DND-41 (cell line): ENCODE measurements around the gene GID8.

Experiments used
- ATAC-seq: fragments of 200-7000 bp; cut with Tn5 transposase; 3 replicates; pipeline ENCODE4 v1.9.1; 2021; ENCODE audit warnings: low read depth; ENCODE audit not compliant: insufficient read depth
- DNase-seq: peaks from one replicate; pipeline ENCODE4 v3.0.0-alpha.2; 2020
- H2AFZ ChIP-seq: 2 replicates; pipeline ENCODE4 v1.6.0; 2012; ENCODE audit warnings: low read depth, low read length
- H3K27ac ChIP-seq: 2 replicates; pipeline ENCODE4 v1.5.1; 2012; ENCODE audit warnings: low read length, inconsistent platforms
- H3K27me3 ChIP-seq: fragments of 200-600 bp; sonication (generic); 2 replicates; pipeline ENCODE4 v1.6.0; 2012; ENCODE audit warnings: low read length, mild to moderate bottlenecking, inconsistent platforms; ENCODE audit not compliant: insufficient read depth, poor library complexity
- H3K36me3 ChIP-seq: 2 replicates; pipeline ENCODE4 v1.5.1; 2012; ENCODE audit warnings: low read length, inconsistent platforms; ENCODE audit not compliant: insufficient read depth
- H3K4me1 ChIP-seq: 2 replicates; pipeline ENCODE4 v1.5.1; 2012; ENCODE audit warnings: mild to moderate bottlenecking, low read length; ENCODE audit not compliant: insufficient read depth
- H3K4me2 ChIP-seq: 2 replicates; pipeline ENCODE4 v1.6.0; 2012; ENCODE audit warnings: mild to moderate bottlenecking, moderate library complexity, low read length, inconsistent platforms; ENCODE audit not compliant: insufficient read depth
- H3K4me3 ChIP-seq, 2 experiments: fragments of 200-600 bp in 1 of 2; shearing (Covaris generic) in 1 of 2; 2 replicates each; pipeline ENCODE4 v1.5.1; 2012 to 2016; ENCODE audit warnings: inconsistent platforms in 2 of 2, low read length in 2 of 2, mild to moderate bottlenecking in 2 of 2, low read depth in 1 of 2, moderate library complexity in 1 of 2
- H3K79me2 ChIP-seq: 2 replicates; pipeline ENCODE4 v1.6.0; 2012; ENCODE audit warnings: low read length, inconsistent platforms; ENCODE audit not compliant: insufficient read depth
- H3K9ac ChIP-seq: 2 replicates; pipeline ENCODE4 v1.6.0; 2012; ENCODE audit warnings: low read depth, mild to moderate bottlenecking, inconsistent platforms, low read length, moderate library complexity
- H3K9me3 ChIP-seq: 2 replicates; pipeline ENCODE4 v1.5.1; 2012; ENCODE audit warnings: low read length, moderate library complexity, mild to moderate bottlenecking, inconsistent platforms; ENCODE audit not compliant: insufficient read depth, severe bottlenecking
- H4K20me1 ChIP-seq: 2 replicates; pipeline ENCODE4 v1.6.0; 2012; ENCODE audit warnings: low read length; ENCODE audit not compliant: insufficient read depth
- EZH2 ChIP-seq: IDR thresholded peaks from 3 replicates; pipeline ENCODE4 v1.6.1; 2012; ENCODE audit warnings: borderline replicate concordance, low read depth, mild to moderate bottlenecking, moderate library complexity, low read length, inconsistent platforms; ENCODE audit not compliant: severe bottlenecking
- TF ChIP-seq, protein P1 (sequence below): IDR thresholded peaks from 2 replicates; pipeline ENCODE4 v1.5.1; 2012; ENCODE audit warnings: borderline replicate concordance, low read length, moderate library complexity, mild to moderate bottlenecking; ENCODE audit not compliant: poor library complexity, severe bottlenecking; ENCODE audit errors: extremely low read depth

Gene GID8

DNA sequence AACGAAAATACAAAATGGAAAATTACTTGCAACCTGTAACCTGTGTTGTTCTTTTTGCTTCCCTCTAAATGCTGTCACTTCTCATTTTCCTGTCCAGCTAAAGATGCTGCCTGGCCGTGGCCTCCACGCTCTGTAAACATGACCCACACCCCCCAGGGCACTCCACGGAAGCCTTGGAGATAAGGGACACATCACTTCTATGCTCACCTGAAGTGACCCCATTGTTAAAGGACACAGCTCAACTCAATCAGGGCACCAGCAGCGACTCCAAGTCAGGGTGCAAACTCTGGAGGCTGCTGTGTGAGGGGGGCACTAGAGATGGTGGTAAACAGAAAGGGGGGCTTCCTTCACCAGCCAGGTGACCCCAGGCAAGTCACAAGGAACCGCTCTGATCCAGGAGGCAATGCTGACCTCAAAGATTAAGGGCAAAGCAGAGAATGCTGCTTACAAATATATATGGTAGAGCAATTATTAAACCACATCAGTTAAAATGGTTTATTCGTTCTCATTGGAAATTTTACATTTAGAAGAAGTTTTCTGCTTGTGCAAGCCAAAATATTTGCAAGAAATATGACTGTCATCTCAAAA lies 24.8 kb upstream of the GID8 start:
- no peaks in the 10 kb centered on the region for H3K9me3 ChIP-seq
- H3K27ac ChIP-seq = no peak overlapping the region
- TF ChIP-seq EZH2 = no peak
- TF ChIP-seq, protein P1, sequence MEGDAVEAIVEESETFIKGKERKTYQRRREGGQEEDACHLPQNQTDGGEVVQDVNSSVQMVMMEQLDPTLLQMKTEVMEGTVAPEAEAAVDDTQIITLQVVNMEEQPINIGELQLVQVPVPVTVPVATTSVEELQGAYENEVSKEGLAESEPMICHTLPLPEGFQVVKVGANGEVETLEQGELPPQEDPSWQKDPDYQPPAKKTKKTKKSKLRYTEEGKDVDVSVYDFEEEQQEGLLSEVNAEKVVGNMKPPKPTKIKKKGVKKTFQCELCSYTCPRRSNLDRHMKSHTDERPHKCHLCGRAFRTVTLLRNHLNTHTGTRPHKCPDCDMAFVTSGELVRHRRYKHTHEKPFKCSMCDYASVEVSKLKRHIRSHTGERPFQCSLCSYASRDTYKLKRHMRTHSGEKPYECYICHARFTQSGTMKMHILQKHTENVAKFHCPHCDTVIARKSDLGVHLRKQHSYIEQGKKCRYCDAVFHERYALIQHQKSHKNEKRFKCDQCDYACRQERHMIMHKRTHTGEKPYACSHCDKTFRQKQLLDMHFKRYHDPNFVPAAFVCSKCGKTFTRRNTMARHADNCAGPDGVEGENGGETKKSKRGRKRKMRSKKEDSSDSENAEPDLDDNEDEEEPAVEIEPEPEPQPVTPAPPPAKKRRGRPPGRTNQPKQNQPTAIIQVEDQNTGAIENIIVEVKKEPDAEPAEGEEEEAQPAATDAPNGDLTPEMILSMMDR = no peak
- no peak overlapping the region for H3K4me2 ChIP-seq
- DNase-seq (no peak), ATAC-seq (no peak)
- peaks cover 65% of the 10 kb centered on the region for H3K36me3 ChIP-seq
- H3K27me3 ChIP-seq = no peaks in the 10 kb centered on the region
- 0 out of 2 replicates have a peak, but pooled peaks cover 4% of the 10 kb centered on the region for H3K4me1 ChIP-seq
- H4K20me1 ChIP-seq = peaks cover 95% of the 10 kb centered on the region
- H2AFZ ChIP-seq = no peak overlapping the region
- no peak overlapping the region for H3K4me3 ChIP-seq
- peaks cover 100% of the 10 kb centered on the region for H3K79me2 ChIP-seq
- no peak overlapping the region for H3K9ac ChIP-seq

DNA sequence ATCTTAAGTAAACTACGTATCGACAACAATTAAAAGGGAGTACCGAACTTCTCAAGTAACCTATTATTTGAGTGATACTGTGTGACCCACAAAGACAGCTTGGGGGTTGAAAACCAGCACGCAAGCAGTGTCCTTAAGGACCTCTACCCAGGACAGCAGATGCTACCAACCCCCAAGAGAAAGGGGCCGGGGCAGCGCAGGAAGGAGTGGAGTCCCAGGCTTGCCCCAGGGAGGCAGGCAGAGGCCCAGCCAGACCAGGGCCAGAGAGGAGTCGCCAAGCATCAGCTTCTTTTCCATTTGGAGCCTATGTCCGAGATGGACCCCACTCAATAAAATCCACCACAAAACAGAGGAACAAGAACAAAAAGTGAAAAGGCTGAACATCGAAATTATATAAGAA lies 23.5 kb upstream of the GID8 start:
- Histone ChIP-seq H3K27me3 (no peaks in the 10 kb centered on the region), H3K4me3 (no peak overlapping the region), H4K20me1 (peaks cover 95% of the 10 kb centered on the region), H3K79me2 (peaks cover 100% of the 10 kb centered on the region), H3K27ac (no peak overlapping the region), H3K9me3 (no peaks in the 10 kb centered on the region), H3K4me2 (no peak overlapping the region), H3K4me1 (0 out of 2 replicates have a peak, but pooled peaks cover 5% of the 10 kb centered on the region), H3K36me3 (peaks cover 52% of the 10 kb centered on the region), H2AFZ (no peak overlapping the region), H3K9ac (no peak overlapping the region)
- ATAC-seq (no peak), DNase-seq (no peak)
- TF ChIP-seq EZH2 = no peak
- TF ChIP-seq, protein P1 = no peak

DNA sequence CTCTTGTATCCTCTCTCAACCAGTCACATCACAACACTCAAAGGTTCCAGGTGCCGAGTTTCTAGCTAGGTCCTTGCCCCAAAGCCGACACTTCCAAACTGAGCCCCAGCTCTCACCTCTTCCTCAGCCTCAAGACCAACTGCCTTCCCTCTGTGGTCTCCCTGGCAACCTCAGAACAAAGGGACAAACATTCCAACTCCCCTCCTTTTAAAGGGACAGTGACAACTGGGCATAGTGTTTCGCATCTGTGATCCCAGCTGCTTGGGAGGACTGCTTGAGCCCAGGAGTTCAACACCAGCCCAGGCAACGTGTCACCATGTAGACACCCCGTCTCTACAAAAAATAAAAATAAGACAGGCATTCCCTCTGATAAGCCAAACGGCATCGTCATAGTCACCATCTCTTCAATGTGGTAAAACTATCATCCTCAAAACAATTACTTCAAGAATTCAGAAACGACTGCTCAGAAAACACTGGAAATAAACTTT lies 22.9 kb upstream of the GID8 start:
- H3K27me3 ChIP-seq = no peaks in the 10 kb centered on the region
- ATAC-seq (peak; percentile 71), DNase-seq (peak; percentile 53)
- H3K4me1 ChIP-seq = peaks cover 11% of the 10 kb centered on the region
- no peak overlapping the region for H3K4me2 ChIP-seq
- H3K9me3 ChIP-seq = no peaks in the 10 kb centered on the region
- peaks cover 96% of the 10 kb centered on the region for H4K20me1 ChIP-seq
- no peak overlapping the region for H3K4me3 ChIP-seq
- no peak overlapping the region for H2AFZ ChIP-seq
- H3K79me2 ChIP-seq = peaks cover 100% of the 10 kb centered on the region
- no peak overlapping the region for H3K27ac ChIP-seq
- no peak overlapping the region for H3K9ac ChIP-seq
- peaks cover 47% of the 10 kb centered on the region for H3K36me3 ChIP-seq
- no peak for TF ChIP-seq EZH2
- TF ChIP-seq, protein P1 = no peak
